ENCODE data around the gene PAPSS2.

- TF ChIP-seq POLR2A (IDR thresholded peaks at IDR 0.05) = no peak
- TF ChIP-seq CTCF (IDR thresholded peaks at IDR 0.05) = no peak
Measured at GRCh38 chr10:87759551-87759950, 99.9 kb downstream of the PAPSS2 start.

All from lower leg skin (tissue), 3 donors.